ENCODE measurements around the gene MLN.

GRCh38 chr6:33794910-33795623 is 8.7 kb downstream of the MLN start:
- TF ChIP-seq CTCF (IDR thresholded peaks at IDR 0.05) (no peak), POLR2A (IDR thresholded peaks at IDR 0.05) (no peak)
